Activated CD4-positive, alpha-beta T cell treated with anti-CD3 and anti-CD28 coated beads, Interleukin-2, amount 50 U/mL, for 24 hours (primary cell): Measurements from ENCODE around the gene ADCY1.

Experiments
- DNase-seq, 2 donors: peaks; one replicate each; pipeline ENCODE4 v3.0.0-alpha.2; 2020; ENCODE audit warnings: low read depth in 1 of 2, low spot score in 1 of 2

Gene ADCY1

GRCh38 chr7:45576249-45576929 is 2.2 kb downstream of the ADCY1 start:
- no peak for DNase-seq

GRCh38 chr7:45578022-45578421 is 3.9 kb downstream of the ADCY1 start:
- no peak for DNase-seq

GRCh38 chr7:45578467-45578866 is 4.3 kb downstream of the ADCY1 start:
- DNase-seq, result no peak

GRCh38 chr7:45579391-45579801 is 5.2 kb downstream of the ADCY1 start:
- DNase-seq, result no peak

GRCh38 chr7:45580053-45580872 is 6.1 kb downstream of the ADCY1 start:
- no peak for DNase-seq

- no peak for DNase-seq
Observed at GRCh38 chr7:45581271-45581780, 7.2 kb downstream of the ADCY1 start.

GRCh38 chr7:45582136-45582749 is 8.1 kb downstream of the ADCY1 start:
- no peak for DNase-seq

GRCh38 chr7:45582868-45583277 is 8.7 kb downstream of the ADCY1 start:
- no peak for DNase-seq

- DNase-seq, result no peak
Observed at GRCh38 chr7:45583296-45583695, 9.1 kb downstream of the ADCY1 start.

GRCh38 chr7:45584261-45585210 is 10.4 kb downstream of the ADCY1 start:
- no peak for DNase-seq

GRCh38 chr7:45585628-45586027 is 11.5 kb downstream of the ADCY1 start:
- DNase-seq, result no peak

GRCh38 chr7:45586542-45587520 is 12.7 kb downstream of the ADCY1 start:
- no peak for DNase-seq

GRCh38 chr7:45588466-45588865 is 14.3 kb downstream of the ADCY1 start:
- DNase-seq, result no peak

GRCh38 chr7:45589061-45589460 is 14.9 kb downstream of the ADCY1 start:
- no peak for DNase-seq

GRCh38 chr7:45589915-45590678 is 15.9 kb downstream of the ADCY1 start:
- no peak for DNase-seq

GRCh38 chr7:45590679-45591057 is 16.5 kb downstream of the ADCY1 start:
- no peak for DNase-seq

GRCh38 chr7:45591101-45591906 is 17.1 kb downstream of the ADCY1 start:
- DNase-seq, result no peak
